KOPT-K1 (cell line): Measurements from ENCODE around the gene MTNR1A.
"Not testable (repeated sequence)": the region's sequence is repeated elsewhere in the genome, so short reads cannot be mapped to it uniquely, and the experiment has no call there.

Experiments
- H3K27ac ChIP-seq: fragments of 200-600 bp; sonication (generic); 2 replicates; pipeline ENCODE4 v1.5.1; 2016; ENCODE audit warnings: antibody characterized with exemption, mild to moderate bottlenecking, low read depth, low read length; ENCODE audit not compliant: poor library complexity, severe bottlenecking
- H3K36me3 ChIP-seq: fragments of 200-600 bp; sonication (generic); 2 replicates; pipeline ENCODE4 v1.5.1; 2017; ENCODE audit warnings: antibody characterized with exemption, mild to moderate bottlenecking, low read length, moderate library complexity; ENCODE audit not compliant: insufficient read depth
- H3K9me3 ChIP-seq: fragments of 200-600 bp; sonication (generic); 2 replicates; pipeline ENCODE4 v1.5.1; 2017; ENCODE audit warnings: antibody characterized with exemption, low read length, mild to moderate bottlenecking; ENCODE audit not compliant: insufficient read depth, poor library complexity, severe bottlenecking

MTNR1A gene

DNA sequence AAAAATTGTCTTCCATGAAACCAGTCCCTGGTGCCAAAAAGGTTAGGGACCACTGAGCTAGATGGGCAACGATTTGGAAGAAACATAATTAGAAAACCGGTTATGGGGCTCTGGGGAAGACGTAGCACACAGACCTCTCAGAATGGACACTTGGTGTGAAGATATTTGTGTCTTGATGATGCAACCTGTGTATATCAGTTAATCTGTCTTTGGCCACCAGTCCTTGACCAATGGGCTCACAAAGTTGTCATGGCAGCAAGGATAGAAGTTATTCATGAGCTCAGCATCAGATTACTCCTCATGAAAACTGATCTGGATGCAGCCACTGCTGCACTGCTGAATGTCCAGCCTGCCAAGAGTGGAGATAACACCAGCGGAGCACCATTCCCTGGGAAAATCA lies 13.6 kb downstream of the MTNR1A start:
- peaks cover 36% of the 10 kb centered on the region for H3K9me3 ChIP-seq
- no peak overlapping the region for H3K27ac ChIP-seq
- no peaks in the 10 kb centered on the region for H3K36me3 ChIP-seq

GRCh38 chr4:186537843-186538521 lies 17.4 kb downstream of the MTNR1A start:
- no peaks in the 10 kb centered on the region for H3K36me3 ChIP-seq
- no peak overlapping the region for H3K27ac ChIP-seq
- H3K9me3 ChIP-seq = peaks cover 28% of the 10 kb centered on the region

DNA sequence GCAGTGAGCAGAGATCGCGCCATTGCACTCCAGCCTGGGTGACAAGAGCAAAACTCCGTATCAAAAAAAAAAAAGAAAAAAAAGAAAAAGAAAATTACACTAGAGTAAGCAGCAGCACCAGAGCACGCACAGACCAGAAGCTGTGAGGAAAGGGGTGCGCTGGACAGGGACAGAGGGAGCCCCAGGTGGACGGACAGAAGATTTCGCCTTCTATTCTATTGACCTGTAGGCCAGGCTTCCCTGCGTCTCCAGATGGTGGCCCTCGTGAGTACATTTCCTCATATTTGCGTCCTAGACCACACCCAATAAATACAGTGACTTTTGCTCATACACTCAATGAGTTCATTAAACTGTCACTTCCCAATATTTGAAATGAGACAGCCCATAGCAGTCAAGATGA lies 19.1 kb downstream of the MTNR1A start:
- Histone ChIP-seq H3K36me3 (no peaks in the 10 kb centered on the region), H3K27ac (no peak overlapping the region), H3K9me3 (peaks cover 20% of the 10 kb centered on the region)

DNA sequence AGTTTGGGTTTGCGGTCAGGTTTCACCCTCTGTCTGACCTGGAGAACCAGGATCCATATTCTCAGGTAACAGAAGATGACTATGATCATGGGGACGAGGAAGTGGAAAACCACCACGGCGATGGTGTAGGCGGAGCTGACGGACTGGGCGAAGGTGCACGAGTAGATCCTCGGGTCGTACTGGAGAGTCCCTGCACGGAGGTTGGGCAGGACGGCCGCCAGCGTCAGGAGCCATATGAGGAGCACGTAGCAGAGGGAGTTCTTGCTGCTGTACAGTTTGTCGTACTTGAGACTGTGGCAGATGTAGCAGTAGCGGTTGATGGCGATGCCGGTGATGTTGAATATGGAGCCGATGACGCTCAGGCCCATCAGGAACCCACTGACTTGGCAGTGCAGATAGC lies 21.3 kb downstream of the MTNR1A start:
- Histone ChIP-seq H3K27ac (no peak overlapping the region), H3K36me3 (no peaks in the 10 kb centered on the region), H3K9me3 (peaks cover 2% of the 10 kb centered on the region)

DNA sequence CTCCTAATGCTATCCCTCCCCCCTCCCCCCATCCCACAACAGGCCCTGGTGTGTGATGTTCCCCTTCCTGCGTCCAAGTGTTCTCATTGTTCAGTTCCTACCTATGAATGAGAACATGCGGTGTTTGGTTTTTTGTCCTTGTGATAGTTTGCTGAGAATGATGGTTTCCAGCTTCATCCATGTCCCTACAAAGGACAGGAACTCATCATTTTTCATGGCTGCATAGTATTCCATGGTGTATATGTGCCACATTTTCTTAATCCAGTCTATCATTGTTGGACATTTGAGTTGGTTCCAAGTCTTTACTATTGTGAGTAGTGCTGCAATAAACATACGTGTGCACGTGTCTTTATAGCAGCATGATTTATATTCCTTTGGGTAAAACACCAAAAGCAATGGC lies 31.4 kb downstream of the MTNR1A start:
- H3K27ac ChIP-seq, H3K36me3 ChIP-seq, H3K9me3 ChIP-seq: not testable (repeated sequence)

- no peaks in the 10 kb centered on the region for H3K36me3 ChIP-seq
- H3K27ac ChIP-seq = no peak overlapping the region
- H3K9me3 ChIP-seq = no peaks in the 10 kb centered on the region
These were observed 39.1 kb downstream of the MTNR1A start for GRCh38 chr4:186516287-186516686.

DNA sequence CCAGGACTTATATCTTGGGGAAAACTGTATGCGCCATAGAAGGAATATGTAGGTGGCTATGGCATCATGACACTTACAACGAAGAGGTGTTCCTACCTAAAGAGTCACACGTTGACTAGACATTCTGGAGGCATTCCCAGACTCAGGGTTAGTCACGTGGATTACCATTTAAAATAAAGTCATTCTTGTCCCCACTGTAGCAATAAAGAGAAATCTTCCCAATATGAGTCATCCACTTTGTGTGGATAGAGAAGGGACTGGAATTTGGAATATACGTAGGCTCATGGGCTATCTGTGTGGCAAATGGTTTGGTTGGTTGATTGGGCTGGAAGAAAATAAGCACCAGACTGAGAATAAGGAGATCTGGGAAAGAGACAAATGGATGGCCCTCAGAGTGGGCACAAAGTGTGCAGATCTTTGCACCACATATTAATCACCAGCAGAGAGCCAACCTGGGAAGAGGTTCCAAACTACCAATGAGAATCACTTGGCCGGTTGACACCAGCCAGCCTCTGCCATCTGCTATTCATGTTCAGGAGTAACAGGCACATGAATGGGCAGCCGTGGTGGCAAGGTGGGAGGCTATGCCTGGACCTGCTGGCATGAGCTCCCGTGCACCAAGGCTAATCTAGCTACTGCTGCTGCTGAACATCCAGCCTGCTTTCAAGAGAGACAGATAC lies 41.0 kb downstream of the MTNR1A start:
- Histone ChIP-seq H3K36me3 (no peaks in the 10 kb centered on the region), H3K27ac (no peak overlapping the region), H3K9me3 (peaks cover 5% of the 10 kb centered on the region)

- H3K36me3 ChIP-seq, H3K27ac ChIP-seq: not testable (repeated sequence)
These were observed 50.6 kb downstream of the MTNR1A start for GRCh38 chr4:186504771-186505170.

GRCh38 chr4:186502231-186502630 lies 53.1 kb downstream of the MTNR1A start:
- H3K27ac ChIP-seq = no peak overlapping the region
- H3K9me3 ChIP-seq = no peaks in the 10 kb centered on the region
- H3K36me3 ChIP-seq = no peaks in the 10 kb centered on the region

More at GRCh38 chr4:186504771-186505170, 50.6 kb downstream of the MTNR1A start:
- not testable (repeated sequence) for H3K9me3 ChIP-seq

DNA sequence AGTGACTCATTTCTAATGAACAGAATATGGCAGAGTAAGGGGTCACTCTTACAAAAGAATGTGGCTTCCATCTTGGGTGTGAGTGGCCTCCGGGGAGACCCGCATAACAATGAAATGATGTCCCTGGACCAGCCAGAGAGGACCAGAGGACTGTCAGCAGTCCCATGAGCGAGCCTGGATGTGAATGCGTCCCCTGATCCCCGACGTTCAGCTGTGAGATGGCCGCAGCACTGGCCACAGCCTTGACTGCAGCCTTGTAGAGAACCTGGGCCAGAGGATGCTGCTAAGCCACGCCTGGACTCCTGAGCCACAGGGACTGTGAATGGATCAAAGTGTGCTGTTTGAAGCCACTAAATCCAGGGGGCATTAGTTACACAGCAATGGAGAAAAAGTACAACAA lies 53.8 kb downstream of the MTNR1A start:
- H3K36me3 ChIP-seq = no peaks in the 10 kb centered on the region
- no peaks in the 10 kb centered on the region for H3K9me3 ChIP-seq
- no peak overlapping the region for H3K27ac ChIP-seq

DNA sequence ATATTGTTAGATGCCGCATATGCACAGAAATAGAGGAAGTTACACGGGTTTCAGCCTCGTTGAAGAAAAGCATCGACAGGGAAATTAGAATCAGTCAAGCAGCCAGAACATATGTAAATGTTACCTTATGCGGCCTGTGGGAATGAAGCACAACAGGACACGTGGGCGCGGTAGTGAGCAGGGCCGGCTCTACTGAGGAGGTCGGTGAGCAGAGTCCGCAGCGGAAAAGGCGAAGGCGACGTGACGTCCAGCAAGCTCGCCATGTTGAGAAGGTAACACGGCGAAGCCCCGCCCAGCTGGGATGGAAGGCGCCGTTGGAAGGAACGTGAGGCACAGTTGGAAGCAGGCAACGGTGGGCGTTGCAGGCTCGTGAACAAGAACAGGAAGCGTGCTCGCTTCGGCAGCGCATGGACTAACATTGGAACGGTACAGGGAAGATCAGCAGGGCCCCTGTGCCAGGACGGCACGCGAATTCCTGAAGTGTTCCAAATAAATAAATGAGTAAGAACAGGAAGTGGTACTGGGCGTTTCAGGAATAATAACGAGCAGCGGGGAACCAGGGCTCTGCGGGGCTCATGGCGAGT lies 54.6 kb downstream of the MTNR1A start:
- Histone ChIP-seq H3K27ac (no peak overlapping the region), H3K36me3 (no peaks in the 10 kb centered on the region), H3K9me3 (no peaks in the 10 kb centered on the region)

DNA sequence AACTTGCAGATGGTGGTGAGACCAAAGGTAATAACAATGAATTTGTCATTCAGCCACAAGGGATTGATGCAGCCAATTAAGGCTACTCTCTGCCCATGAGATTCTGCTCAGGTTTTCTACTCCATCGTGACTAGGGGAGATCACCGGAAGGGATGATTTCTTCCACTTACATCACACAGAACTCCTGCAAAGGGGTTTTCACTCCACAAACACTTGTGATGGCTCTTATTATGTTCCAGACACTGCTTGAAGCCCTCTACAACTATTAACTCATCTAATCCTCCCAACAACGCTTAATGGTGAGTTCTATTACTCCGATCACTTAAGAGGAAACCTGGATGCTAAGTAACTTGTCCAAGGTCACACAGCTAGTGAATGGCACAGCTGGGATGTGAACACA lies 55.9 kb downstream of the MTNR1A start:
- no peaks in the 10 kb centered on the region for H3K36me3 ChIP-seq
- no peak overlapping the region for H3K27ac ChIP-seq
- H3K9me3 ChIP-seq = peaks cover 7% of the 10 kb centered on the region

- Histone ChIP-seq H3K9me3 (peaks cover 18% of the 10 kb centered on the region), H3K27ac (no peak overlapping the region), H3K36me3 (no peaks in the 10 kb centered on the region)
These were observed 58.3 kb downstream of the MTNR1A start for GRCh38 chr4:186497043-186497442.

DNA sequence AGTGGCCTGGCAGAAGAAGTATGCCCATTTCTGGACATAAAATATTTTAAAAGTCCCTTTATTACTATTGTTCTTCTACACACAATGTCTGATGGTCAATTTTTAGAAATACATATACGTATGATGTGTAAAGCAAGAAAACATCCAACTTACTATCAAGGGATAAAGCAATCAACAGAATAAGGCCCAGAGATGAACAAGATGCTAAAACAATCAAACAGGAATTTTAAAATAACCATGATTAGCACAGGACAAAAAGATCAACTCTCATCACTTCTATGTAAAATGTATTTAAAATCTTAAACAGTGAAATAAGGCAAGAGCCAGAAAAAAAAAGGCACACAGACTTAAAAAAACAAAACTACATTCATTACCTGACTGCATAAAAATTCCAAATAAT lies 60.9 kb downstream of the MTNR1A start:
- H3K36me3 ChIP-seq = no peaks in the 10 kb centered on the region
- H3K9me3 ChIP-seq = peaks cover 28% of the 10 kb centered on the region
- no peak overlapping the region for H3K27ac ChIP-seq

GRCh38 chr4:186487726-186488125 lies 67.6 kb downstream of the MTNR1A start:
- H3K9me3 ChIP-seq = peaks cover 11% of the 10 kb centered on the region
- H3K36me3 ChIP-seq = no peaks in the 10 kb centered on the region
- H3K27ac ChIP-seq = no peak overlapping the region

DNA sequence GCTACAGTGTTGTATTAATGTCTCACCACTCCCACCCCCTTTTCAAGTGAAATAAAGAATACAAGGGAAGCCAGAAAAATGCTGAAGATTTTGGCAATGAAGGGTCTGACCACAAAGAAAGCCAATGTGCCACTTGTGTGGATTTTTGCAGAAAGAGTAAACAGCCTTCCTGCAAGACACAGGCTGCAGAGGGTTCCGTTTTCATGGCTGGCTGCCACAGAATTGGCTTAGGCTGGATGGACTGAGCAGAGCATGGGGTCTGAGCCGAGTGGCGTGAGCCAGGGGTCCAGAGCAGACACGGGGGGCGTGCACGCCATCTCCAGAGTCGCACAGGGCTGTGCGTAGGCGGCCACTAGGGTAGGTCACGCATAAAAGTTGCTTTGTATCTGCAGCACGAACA lies 69.2 kb downstream of the MTNR1A start:
- Histone ChIP-seq H3K27ac (no peak overlapping the region), H3K9me3 (peaks cover 11% of the 10 kb centered on the region), H3K36me3 (no peaks in the 10 kb centered on the region)
